Erythroblast (primary cell): ENCODE results near the gene COA7.

Source experiments
- DNase-seq, 2 experiments: peaks; one replicate each; lab custom pipeline; 2025; lab: John Stamatoyannopoulos, UW
- GATA1 ChIP-seq: IDR thresholded peaks from 2 replicates; pipeline ENCODE4 v1.6.1; 2011; ENCODE audit warnings: low read depth, mild to moderate bottlenecking, control low read depth, low read length, moderate library complexity
- POLR2A ChIP-seq: IDR thresholded peaks from 2 replicates; pipeline ENCODE4 v1.6.1; 2011; ENCODE audit warnings: mild to moderate bottlenecking, low read length

COA7 gene

DNA sequence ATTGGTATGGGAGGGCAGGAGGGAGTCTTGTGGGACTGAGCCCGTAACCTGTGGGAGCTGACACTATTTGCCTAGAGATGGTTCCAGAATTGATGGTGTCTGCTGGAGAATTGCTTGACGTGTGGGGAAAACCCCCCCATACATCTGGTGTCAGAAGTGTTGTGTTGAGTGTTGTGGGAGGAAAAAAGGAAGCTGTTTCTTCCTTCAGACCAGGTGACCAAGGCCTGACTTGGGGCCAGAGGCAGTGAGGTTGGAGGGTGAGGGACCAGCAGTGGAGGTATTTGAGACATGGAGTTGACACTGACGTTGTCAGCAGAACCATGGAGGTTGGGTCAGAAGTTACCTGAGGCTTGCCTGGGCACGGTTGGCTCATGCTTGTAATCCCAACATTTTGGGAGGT is 56.8 kb downstream of the COA7 start:
- DNase-seq, result no peak
- no peak for TF ChIP-seq POLR2A
- no peak for TF ChIP-seq GATA1

DNA sequence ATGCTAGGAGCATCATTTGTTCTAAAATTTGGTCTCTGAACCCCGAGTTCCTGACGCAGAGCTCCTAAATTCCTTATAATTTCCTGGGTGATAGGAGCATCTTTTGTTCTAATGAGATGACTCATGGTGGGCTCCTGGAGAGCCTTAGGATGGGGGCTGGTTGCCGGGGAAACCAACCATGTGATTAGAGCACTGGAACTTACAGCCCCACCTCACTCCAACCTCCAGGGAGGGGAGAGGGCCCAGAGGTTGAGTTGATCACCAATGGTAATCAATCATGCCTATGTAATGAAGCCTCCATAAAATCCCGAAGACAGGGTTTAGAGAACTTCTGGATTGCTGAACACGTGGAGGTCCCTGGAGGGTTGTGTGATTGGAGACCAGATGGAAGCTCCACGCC is 57.5 kb downstream of the COA7 start:
- DNase-seq, result no peak
- TF ChIP-seq GATA1, result no peak
- no peak for TF ChIP-seq POLR2A

DNA sequence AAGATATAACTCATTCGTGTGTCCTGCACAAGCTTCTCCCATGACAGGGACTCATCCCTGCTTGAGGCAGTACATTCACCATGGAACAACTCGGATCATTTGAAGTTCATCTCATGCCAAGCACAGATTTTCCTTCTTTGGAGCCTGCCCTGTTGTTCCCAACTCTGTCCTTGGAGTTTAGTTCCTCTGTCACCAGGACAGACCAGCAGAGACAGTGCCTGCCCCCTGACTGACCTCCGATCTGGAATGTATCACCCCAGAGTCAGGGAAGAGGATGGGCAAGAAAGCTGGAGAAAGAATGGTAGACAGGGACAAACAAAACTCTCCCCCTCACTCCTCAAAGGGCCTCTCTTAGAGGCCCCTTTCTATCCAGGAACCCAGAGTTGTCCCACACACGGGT is 60.2 kb downstream of the COA7 start:
- no peak for DNase-seq
- TF ChIP-seq GATA1, result no peak
- TF ChIP-seq POLR2A, result no peak

DNA sequence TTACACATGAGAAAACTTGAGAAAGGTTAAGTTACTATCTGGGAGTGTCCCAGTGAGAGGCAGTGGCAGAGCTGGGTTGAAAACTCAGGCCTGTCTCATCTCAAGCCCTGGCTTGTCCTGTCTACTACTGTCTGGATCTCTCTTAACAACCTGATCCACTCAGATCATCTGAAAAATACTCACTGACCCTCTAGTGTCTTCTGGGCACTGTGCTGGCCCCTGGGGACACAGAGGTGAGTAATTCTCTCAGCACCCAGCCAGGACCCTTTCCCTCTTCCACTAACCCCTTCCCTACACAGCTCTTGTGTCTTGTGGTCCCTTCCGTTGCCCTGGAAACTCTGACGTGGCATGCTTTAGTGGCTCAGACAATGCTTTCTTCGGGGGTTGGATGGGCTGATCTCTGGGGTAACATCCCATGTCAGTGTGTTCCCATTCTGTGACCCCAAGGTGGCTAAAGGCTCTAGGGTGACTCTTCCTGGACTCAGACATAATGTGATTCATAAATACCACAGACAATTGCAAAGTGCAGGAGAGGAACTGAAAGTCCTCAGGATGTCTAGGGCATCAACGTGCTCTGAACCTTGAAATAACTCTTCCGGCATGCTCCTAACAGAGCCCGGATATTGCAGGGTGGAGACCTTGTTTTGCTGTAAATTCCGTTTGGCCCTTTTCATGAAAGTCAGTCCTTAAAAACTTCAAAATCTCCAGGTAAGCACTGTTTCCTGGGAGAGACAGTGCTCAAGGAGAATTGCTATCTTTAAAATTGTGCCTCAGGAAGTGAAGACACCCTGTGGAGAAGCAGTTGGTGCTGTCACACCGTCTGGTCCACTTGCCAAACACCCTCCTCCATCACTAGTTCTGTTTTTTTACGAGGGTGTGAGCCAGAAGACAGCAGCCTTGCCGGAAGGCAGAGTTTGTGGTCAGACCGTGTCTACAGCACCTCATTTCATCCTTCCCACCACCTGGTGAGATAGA is 61.1 kb downstream of the COA7 start:
- TF ChIP-seq POLR2A (no peak), GATA1 (no peak)
- DNase-seq, result no peak

- DNase-seq, result no peak
- no peak for TF ChIP-seq GATA1
- TF ChIP-seq POLR2A, result no peak
These were observed 62.6 kb downstream of the COA7 start for GRCh38 chr1:52635321-52636089.
